Erythroblast (primary cell): ENCODE data around the gene GTF2IRD1.
"Not testable (repeated sequence)": the region's sequence is repeated elsewhere in the genome, so short reads cannot be mapped to it uniquely, and the experiment has no call there.

Experiments
- DNase-seq, 2 experiments: peaks; one replicate each; lab custom pipeline; 2025; lab: John Stamatoyannopoulos, UW
- GATA1 ChIP-seq: IDR thresholded peaks from 2 replicates; pipeline ENCODE4 v1.6.1; 2011; ENCODE audit warnings: low read depth, mild to moderate bottlenecking, control low read depth, low read length, moderate library complexity
- POLR2A ChIP-seq: IDR thresholded peaks from 2 replicates; pipeline ENCODE4 v1.6.1; 2011; ENCODE audit warnings: mild to moderate bottlenecking, low read length

Gene GTF2IRD1

GRCh38 chr7:74499835-74500388, 46.2 kb downstream of the GTF2IRD1 start:
- TF ChIP-seq GATA1: no peak
- no peak for TF ChIP-seq POLR2A
- DNase-seq: no peak

- DNase-seq: no peak
- TF ChIP-seq GATA1: no peak
- no peak for TF ChIP-seq POLR2A
Measured at GRCh38 chr7:74501298-74501697, 47.6 kb downstream of the GTF2IRD1 start.

GRCh38 chr7:74502216-74502891, 48.6 kb downstream of the GTF2IRD1 start:
- TF ChIP-seq POLR2A (no peak), GATA1 (no peak)
- no peak for DNase-seq

GRCh38 chr7:74503061-74503460, 49.4 kb downstream of the GTF2IRD1 start:
- DNase-seq: no peak
- TF ChIP-seq POLR2A (no peak), GATA1 (no peak)

GRCh38 chr7:74503943-74504342, 50.2 kb downstream of the GTF2IRD1 start:
- TF ChIP-seq GATA1 (no peak), POLR2A (no peak)
- DNase-seq: no peak

GRCh38 chr7:74505471-74506324, 52.0 kb downstream of the GTF2IRD1 start:
- TF ChIP-seq POLR2A (no peak), GATA1 (no peak)
- no peak for DNase-seq

GRCh38 chr7:74506325-74506724, 52.6 kb downstream of the GTF2IRD1 start:
- no peak for TF ChIP-seq POLR2A
- no peak for TF ChIP-seq GATA1
- no peak for DNase-seq

GRCh38 chr7:74507538-74508319, 54.0 kb downstream of the GTF2IRD1 start:
- DNase-seq: no peak
- TF ChIP-seq GATA1: no peak
- TF ChIP-seq POLR2A: no peak

- DNase-seq: not testable (repeated sequence)
Measured at GRCh38 chr7:74509453-74509852, 55.7 kb downstream of the GTF2IRD1 start.

- TF ChIP-seq POLR2A: no peak
- TF ChIP-seq GATA1: no peak
Measured at GRCh38 chr7:74511345-74511744, 57.6 kb downstream of the GTF2IRD1 start.

GRCh38 chr7:74512762-74513161, 59.1 kb downstream of the GTF2IRD1 start:
- no peak for DNase-seq
- TF ChIP-seq GATA1 (no peak), POLR2A (no peak)

More at GRCh38 chr7:74511345-74511744, 57.6 kb downstream of the GTF2IRD1 start:
- no peak for DNase-seq

GRCh38 chr7:74514131-74514591, 60.5 kb downstream of the GTF2IRD1 start:
- TF ChIP-seq POLR2A (no peak), GATA1 (no peak)
- no peak for DNase-seq

GRCh38 chr7:74515276-74515675, 61.6 kb downstream of the GTF2IRD1 start:
- TF ChIP-seq POLR2A (no peak), GATA1 (no peak)
- no peak for DNase-seq
